ENCODE measurements around the gene TIMM10B. TPM values are rescaled to one million over a fixed set of nuclear protein-coding genes. Genes with fewer than 3 reads are reported as not detected.

Gene TIMM10B
- total and polyA plus RNA-seq, 2 donors from 2014 or later, result 34.6 to 44.7 TPM

- Histone ChIP-seq H3K27ac (ENCODE audit: low read depth in 2 of 2, low read length in 2 of 2) (peak overlapping the region in 1 of 2 donors; percentile 13), H3K27me3 (ENCODE audit: control insufficient read depth, insufficient read depth, low read length) (no peaks in the 10 kb centered on the region), H3K4me3 (ENCODE audit: low read length in 3 of 3) (no peak overlapping the region), H3K36me3 (ENCODE audit: control insufficient read depth in 2 of 3, insufficient read depth in 3 of 3, low read length in 3 of 3) (peaks cover 0 to 24% (median 19%) of the 10 kb centered on the region in 3 donors), H3K9ac (ENCODE audit: low read length in 3 of 3) (no peak overlapping the region), H3K4me1 (ENCODE audit: control insufficient read depth in 2 of 3, insufficient read depth in 2 of 3, low read depth in 1 of 3, low read length in 3 of 3) (peaks cover 0 to 5% (median 0%) of the 10 kb centered on the region in 3 donors), H3K9me3 (ENCODE audit: control insufficient read depth in 2 of 3, insufficient read depth in 1 of 3, low read length in 3 of 3) (no peaks in the 10 kb centered on the region)
- no peak for DNase-seq
- intact Hi-C loops (cut with DNase I), result no loop called here
- no peak for TF ChIP-seq CTCF (IDR thresholded peaks at IDR 0.05; ENCODE audit: borderline replicate concordance, extremely low read depth, insufficient read depth)
- no peak for FAIRE-seq
These were observed 23.6 kb upstream of the TIMM10B start for GRCh38 chr11:6457581-6458320.

GRCh38 chr11:6458352-6459098 lies 22.8 kb upstream of the TIMM10B start:
- intact Hi-C loops (cut with DNase I), result no loop called here
- DNase-seq (no peak), FAIRE-seq (no peak)
- no peak overlapping the region for H3K9ac ChIP-seq (ENCODE audit: low read length in 3 of 3)
- peaks cover 0 to 5% (median 0%) of the 10 kb centered on the region in 3 donors for H3K4me1 ChIP-seq (ENCODE audit: control insufficient read depth in 2 of 3, insufficient read depth in 2 of 3, low read depth in 1 of 3, low read length in 3 of 3)
- no peaks in the 10 kb centered on the region for H3K27me3 ChIP-seq (ENCODE audit: control insufficient read depth, insufficient read depth, low read length)
- H3K36me3 ChIP-seq (ENCODE audit: control insufficient read depth in 2 of 3, insufficient read depth in 3 of 3, low read length in 3 of 3), result peaks cover 0 to 27% (median 15%) of the 10 kb centered on the region in 3 donors
- peak overlapping the region in 1 of 2 donors; percentile 13 for H3K27ac ChIP-seq (ENCODE audit: low read depth in 2 of 2, low read length in 2 of 2)
- H3K9me3 ChIP-seq (ENCODE audit: control insufficient read depth in 2 of 3, insufficient read depth in 1 of 3, low read length in 3 of 3), result no peaks in the 10 kb centered on the region
- no peak overlapping the region for H3K4me3 ChIP-seq (ENCODE audit: low read length in 3 of 3)
- TF ChIP-seq CTCF (IDR thresholded peaks at IDR 0.05; ENCODE audit: borderline replicate concordance, extremely low read depth, insufficient read depth), result no peak

- no peak for FAIRE-seq
- DNase-seq, result no peak
- Histone ChIP-seq H3K27ac (ENCODE audit: low read depth in 2 of 2, low read length in 2 of 2) (no peak overlapping the region), H3K4me1 (ENCODE audit: control insufficient read depth in 2 of 3, insufficient read depth in 2 of 3, low read depth in 1 of 3, low read length in 3 of 3) (peaks cover 0 to 5% (median 0%) of the 10 kb centered on the region in 3 donors), H3K9ac (ENCODE audit: low read length in 3 of 3) (no peak overlapping the region), H3K9me3 (ENCODE audit: control insufficient read depth in 2 of 3, insufficient read depth in 1 of 3, low read length in 3 of 3) (no peaks in the 10 kb centered on the region), H3K27me3 (ENCODE audit: control insufficient read depth, insufficient read depth, low read length) (no peaks in the 10 kb centered on the region), H3K36me3 (ENCODE audit: control insufficient read depth in 2 of 3, insufficient read depth in 3 of 3, low read length in 3 of 3) (peaks cover 0 to 31% (median 15%) of the 10 kb centered on the region in 3 donors), H3K4me3 (ENCODE audit: low read length in 3 of 3) (no peak overlapping the region)
- intact Hi-C loops (cut with DNase I), result no loop called here
- TF ChIP-seq CTCF (IDR thresholded peaks at IDR 0.05; ENCODE audit: borderline replicate concordance, extremely low read depth, insufficient read depth), result no peak
These were observed 22.2 kb upstream of the TIMM10B start for GRCh38 chr11:6459099-6459450.

Measured in kidney (tissue), 14 donors.